HEK293 (cell line): Measurements from ENCODE around the gene MTX1.

Experiments
- CTCF ChIA-PET: fragments of 350-600 bp; formaldehyde crosslinking; extraction: SDS; loops from one replicate; lab custom pipeline; 2021; ENCODE audit warnings: antibody characterized with exemption; lab: Yijun Ruan, JAX
- POLR2A ChIA-PET: fragments of 300-600 bp; formaldehyde crosslinking; extraction: SDS; loops from one replicate; lab custom pipeline; 2020; ENCODE audit warnings: antibody characterized with exemption, inconsistent platforms; lab: Yijun Ruan, JAX
- H3K27ac ChIP-seq: fragments of 200-500 bp; sonication (Bioruptor generic); 2 replicates; pipeline ENCODE4 v1.5.1; 2014; ENCODE audit warnings: low read depth, low read length, control low read depth, inconsistent platforms; ENCODE audit errors: extremely low read depth
- H3K36me3 ChIP-seq, 2 experiments: fragments of 200-500 bp in 1 of 2; sonication (Bioruptor generic) in 1 of 2; 1 replicate in 1 of 2; 2 replicates in 1 of 2; pipeline ENCODE4 v1.5.1; 2014 to 2017; ENCODE audit warnings: inconsistent platforms in 2 of 2, low read length in 2 of 2; ENCODE audit not compliant: control insufficient read depth in 2 of 2, insufficient read depth in 1 of 2
- H3K4me1 ChIP-seq: fragments of 200-500 bp; sonication (Bioruptor generic); 2 replicates; pipeline ENCODE4 v1.5.1; 2014; ENCODE audit warnings: mild to moderate bottlenecking, low read length, inconsistent platforms; ENCODE audit not compliant: control insufficient read depth, insufficient read depth
- H3K4me3 ChIP-seq: 2 replicates; pipeline ENCODE4 v1.5.1; 2011; ENCODE audit warnings: low read depth, mild to moderate bottlenecking, control low read depth, low read length, moderate library complexity
- H3K9me3 ChIP-seq: fragments of 200-500 bp; sonication (Bioruptor generic); 2 replicates; pipeline ENCODE4 v1.5.1; 2014; ENCODE audit warnings: low read depth, low read length, inconsistent platforms; ENCODE audit not compliant: control insufficient read depth, insufficient read depth
- EGR2 ChIP-seq: fragments of 450-650 bp; formaldehyde crosslinking; IDR thresholded peaks from 2 replicates; pipeline ENCODE4 v1.5.1; 2016; ENCODE audit warnings: low read depth, missing biosample characterization, missing genetic modification characterization
- KLF8 ChIP-seq: fragments of 450-650 bp; formaldehyde crosslinking; IDR thresholded peaks from 2 replicates; pipeline ENCODE4 v1.5.1; 2016; ENCODE audit warnings: missing biosample characterization, missing genetic modification characterization
- MEIS1 ChIP-seq: sonication (generic); formaldehyde crosslinking; IDR thresholded peaks from 2 replicates; pipeline ENCODE4 v1.8.1; 2022; ENCODE audit warnings: missing genetic modification reagents, mild to moderate bottlenecking, borderline replicate concordance
- SCRT1 ChIP-seq: fragments of 450-650 bp; formaldehyde crosslinking; IDR thresholded peaks from 2 replicates; pipeline ENCODE4 v1.5.1; 2016; ENCODE audit warnings: missing biosample characterization, missing genetic modification characterization, borderline replicate concordance
- SETDB1 ChIP-seq: IDR thresholded peaks from one replicate; pipeline ENCODE4 v1.6.1; 2017; ENCODE audit warnings: mild to moderate bottlenecking, low read length, moderate library complexity, mixed read lengths; ENCODE audit not compliant: insufficient read length
- WT1 ChIP-seq: fragments of 450-650 bp; formaldehyde crosslinking; IDR thresholded peaks from 2 replicates; pipeline ENCODE4 v1.5.1; 2016; ENCODE audit warnings: missing biosample characterization, missing genetic modification characterization
- ZBTB21 ChIP-seq: fragments of 450-650 bp; formaldehyde crosslinking; IDR thresholded peaks from 2 replicates; pipeline ENCODE4 v1.5.1; 2017; ENCODE audit warnings: missing biosample characterization, missing genetic modification characterization
- ZBTB49 ChIP-seq: fragments of 450-650 bp; formaldehyde crosslinking; IDR thresholded peaks from 2 replicates; pipeline ENCODE4 v1.5.1; 2016; ENCODE audit warnings: missing biosample characterization, missing genetic modification characterization, low read depth
- ZNF140 ChIP-seq: fragments of 450-650 bp; formaldehyde crosslinking; IDR thresholded peaks from 2 replicates; pipeline ENCODE4 v1.5.1; 2016; ENCODE audit warnings: missing biosample characterization, missing genetic modification characterization
- ZNF18 ChIP-seq: fragments of 450-650 bp; formaldehyde crosslinking; IDR thresholded peaks from 2 replicates; pipeline ENCODE4 v1.5.1; 2016; ENCODE audit warnings: missing biosample characterization, missing genetic modification characterization
- ZNF184 ChIP-seq: fragments of 450-650 bp; IDR thresholded peaks from 2 replicates; pipeline ENCODE4 v1.5.1; 2018; ENCODE audit warnings: missing biosample characterization, mild to moderate bottlenecking, missing genetic modification characterization
- ZNF239 ChIP-seq: fragments of 450-650 bp; formaldehyde crosslinking; IDR thresholded peaks from 2 replicates; pipeline ENCODE4 v1.5.1; 2016; ENCODE audit warnings: missing biosample characterization, missing genetic modification characterization
- ZNF292 ChIP-seq: fragments of 450-650 bp; formaldehyde crosslinking; IDR thresholded peaks from 2 replicates; pipeline ENCODE4 v1.5.1; 2016; ENCODE audit warnings: low read depth, missing biosample characterization, missing genetic modification characterization, borderline replicate concordance
- ZNF354C ChIP-seq: fragments of 450-650 bp; formaldehyde crosslinking; IDR thresholded peaks from 2 replicates; pipeline ENCODE4 v1.5.1; 2016; ENCODE audit warnings: missing biosample characterization, missing genetic modification characterization, low read depth, borderline replicate concordance
- ZNF391 ChIP-seq: fragments of 450-650 bp; formaldehyde crosslinking; IDR thresholded peaks from 2 replicates; pipeline ENCODE4 v1.5.1; 2016; ENCODE audit warnings: low read depth, missing biosample characterization, missing genetic modification characterization, borderline replicate concordance
- ZNF404 ChIP-seq: fragments of 450-650 bp; formaldehyde crosslinking; IDR thresholded peaks from 2 replicates; pipeline ENCODE4 v1.5.1; 2017; ENCODE audit warnings: missing biosample characterization, missing genetic modification characterization
- ZNF555 ChIP-seq: fragments of 450-650 bp; formaldehyde crosslinking; conservative IDR thresholded peaks from 2 replicates; pipeline ENCODE4 v1.5.1; 2017; ENCODE audit warnings: missing biosample characterization, mild to moderate bottlenecking, missing genetic modification characterization, inconsistent platforms
- ZNF600 ChIP-seq: fragments of 450-650 bp; formaldehyde crosslinking; IDR thresholded peaks from 2 replicates; pipeline ENCODE4 v1.5.1; 2016; ENCODE audit warnings: missing biosample characterization, missing genetic modification characterization
- ZNF623 ChIP-seq: fragments of 450-650 bp; formaldehyde crosslinking; IDR thresholded peaks from 2 replicates; pipeline ENCODE4 v1.5.1; 2016; ENCODE audit warnings: missing biosample characterization, missing genetic modification characterization
- ZNF654 ChIP-seq: fragments of 450-650 bp; formaldehyde crosslinking; IDR thresholded peaks from 2 replicates; pipeline ENCODE4 v1.5.1; 2016; ENCODE audit warnings: low read depth, missing biosample characterization, missing genetic modification characterization
- ZNF677 ChIP-seq: fragments of 450-650 bp; IDR thresholded peaks from 2 replicates; pipeline ENCODE4 v1.5.0; 2018; ENCODE audit warnings: missing biosample characterization, mild to moderate bottlenecking, missing genetic modification characterization, moderate library complexity
- ZNF701 ChIP-seq: fragments of 450-650 bp; formaldehyde crosslinking; IDR thresholded peaks from 2 replicates; pipeline ENCODE4 v1.5.1; 2016; ENCODE audit warnings: missing biosample characterization, missing genetic modification characterization
- ZNF777 ChIP-seq: fragments of 450-650 bp; formaldehyde crosslinking; IDR thresholded peaks from 2 replicates; pipeline ENCODE4 v1.5.1; 2017; ENCODE audit warnings: missing biosample characterization, missing genetic modification characterization, borderline replicate concordance
- ZNF791 ChIP-seq: fragments of 450-650 bp; formaldehyde crosslinking; IDR thresholded peaks from 2 replicates; pipeline ENCODE4 v1.5.1; 2016; ENCODE audit warnings: missing biosample characterization, missing genetic modification characterization
- ZNF837 ChIP-seq: fragments of 450-650 bp; formaldehyde crosslinking; IDR thresholded peaks from 2 replicates; pipeline ENCODE4 v1.5.1; 2016; ENCODE audit warnings: missing biosample characterization, missing genetic modification characterization
- ZNF843 ChIP-seq: fragments of 450-650 bp; formaldehyde crosslinking; IDR thresholded peaks from 2 replicates; pipeline ENCODE4 v1.5.1; 2016; ENCODE audit warnings: missing biosample characterization, missing genetic modification characterization
- ZSCAN4 ChIP-seq: fragments of 450-650 bp; formaldehyde crosslinking; IDR thresholded peaks from 2 replicates; pipeline ENCODE4 v1.5.1; 2017; ENCODE audit warnings: missing biosample characterization, missing genetic modification characterization
- TF ChIP-seq, protein P1 (sequence below): fragments of 450-650 bp; formaldehyde crosslinking; IDR thresholded peaks from 2 replicates; pipeline ENCODE4 v1.5.1; 2017; ENCODE audit warnings: missing biosample characterization, mild to moderate bottlenecking, missing genetic modification characterization, moderate library complexity
- TF ChIP-seq, protein P2 (sequence below): fragments of 450-650 bp; formaldehyde crosslinking; IDR thresholded peaks from 2 replicates; pipeline ENCODE4 v1.5.1; 2016; ENCODE audit warnings: missing biosample characterization, missing genetic modification characterization

The MTX1 gene

GRCh38 chr1:155236451-155236850, 28.0 kb downstream of the MTX1 start (continued):
- TF ChIP-seq ZNF18 (tag by site-specific recombination) (no peak), ZNF292 (no peak)

DNA sequence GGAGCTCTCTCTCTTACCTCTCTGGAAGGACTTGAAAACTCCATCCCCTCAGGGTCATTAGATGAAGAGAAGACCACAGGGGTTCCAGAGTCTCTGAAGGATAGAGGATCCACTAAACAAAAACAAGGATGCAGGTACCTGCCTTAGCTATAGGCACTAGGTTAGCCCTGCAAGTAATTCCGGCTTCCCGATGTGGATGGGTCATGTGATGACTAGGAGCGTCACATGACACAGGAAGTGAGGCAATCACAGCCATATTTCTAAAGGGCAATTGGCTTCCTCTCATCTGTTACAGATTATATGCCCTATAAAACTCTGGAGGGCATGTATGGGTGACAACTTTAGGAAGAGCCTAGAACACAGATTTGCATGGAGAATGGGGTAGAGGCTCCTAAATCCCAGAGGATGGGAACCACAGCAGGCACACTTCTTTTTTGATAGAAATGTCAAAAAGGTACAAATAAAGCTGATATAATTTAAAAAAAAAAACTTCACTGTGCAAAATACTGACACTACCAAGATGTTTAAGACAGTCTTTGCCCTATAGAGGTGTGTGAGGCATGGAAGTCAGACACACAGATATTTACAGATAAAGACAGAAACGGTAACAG, 32.7 kb downstream of the MTX1 start:
- CTCF ChIA-PET, result interaction anchor here (1.2 to 2.1 kb wide), 4 partner anchors 9 to 34 kb away, joined by 4 to 15 read pairs (median 5); no protein-coding TSS in a partner anchor
- POLR2A ChIA-PET, result interaction anchor here (0.6 to 1.6 kb wide), 7 partner anchors 14 to 82 kb away, joined by 3 to 6 read pairs (median 3); partner anchors contain the start of genes CLK2 and KRTCAP2
- peak overlapping the region; percentile 41 for H3K4me3 ChIP-seq
- no peak for TF ChIP-seq ZNF677 (tag by site-specific recombination)
- TF ChIP-seq ZBTB49, result no peak
- TF ChIP-seq ZNF843, result peak; percentile 39; the same call in 1 of the 2 replicates
- no peak for TF ChIP-seq ZSCAN4 (tag by site-specific recombination)
- no peak for TF ChIP-seq ZNF701 (tag by site-specific recombination)
- TF ChIP-seq, protein P1, sequence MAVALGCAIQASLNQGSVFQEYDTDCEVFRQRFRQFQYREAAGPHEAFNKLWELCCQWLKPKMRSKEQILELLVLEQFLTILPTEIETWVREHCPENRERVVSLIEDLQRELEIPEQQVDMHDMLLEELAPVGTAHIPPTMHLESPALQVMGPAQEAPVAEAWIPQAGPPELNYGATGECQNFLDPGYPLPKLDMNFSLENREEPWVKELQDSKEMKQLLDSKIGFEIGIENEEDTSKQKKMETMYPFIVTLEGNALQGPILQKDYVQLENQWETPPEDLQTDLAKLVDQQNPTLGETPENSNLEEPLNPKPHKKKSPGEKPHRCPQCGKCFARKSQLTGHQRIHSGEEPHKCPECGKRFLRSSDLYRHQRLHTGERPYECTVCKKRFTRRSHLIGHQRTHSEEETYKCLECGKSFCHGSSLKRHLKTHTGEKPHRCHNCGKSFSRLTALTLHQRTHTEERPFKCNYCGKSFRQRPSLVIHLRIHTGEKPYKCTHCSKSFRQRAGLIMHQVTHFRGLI (tag by site-specific recombination), result peak; percentile 48; the same call in 1 of the 2 replicates
- no peak for TF ChIP-seq ZNF777 (tag by site-specific recombination)
- no peak for TF ChIP-seq MEIS1 (CRISPR knock-in tag)
- no peak for TF ChIP-seq ZNF837 (tag by site-specific recombination)
- TF ChIP-seq SETDB1, result no peak
- no peak for TF ChIP-seq ZNF354C (tag by site-specific recombination)
- TF ChIP-seq ZNF791, result no peak
- TF ChIP-seq, protein P2, sequence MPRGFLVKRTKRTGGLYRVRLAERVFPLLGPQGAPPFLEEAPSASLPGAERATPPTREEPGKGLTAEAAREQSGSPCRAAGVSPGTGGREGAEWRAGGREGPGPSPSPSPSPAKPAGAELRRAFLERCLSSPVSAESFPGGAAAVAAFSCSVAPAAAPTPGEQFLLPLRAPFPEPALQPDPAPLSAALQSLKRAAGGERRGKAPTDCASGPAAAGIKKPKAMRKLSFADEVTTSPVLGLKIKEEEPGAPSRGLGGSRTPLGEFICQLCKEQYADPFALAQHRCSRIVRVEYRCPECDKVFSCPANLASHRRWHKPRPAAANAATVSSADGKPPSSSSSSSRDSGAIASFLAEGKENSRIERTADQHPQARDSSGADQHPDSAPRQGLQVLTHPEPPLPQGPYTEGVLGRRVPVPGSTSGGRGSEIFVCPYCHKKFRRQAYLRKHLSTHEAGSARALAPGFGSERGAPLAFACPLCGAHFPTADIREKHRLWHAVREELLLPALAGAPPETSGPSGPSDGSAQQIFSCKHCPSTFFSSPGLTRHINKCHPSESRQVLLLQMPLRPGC, result peak; percentile 60; the same call in 1 of the 2 replicates
- TF ChIP-seq EGR2 (tag by site-specific recombination), result no peak
- TF ChIP-seq ZNF391 (tag by site-specific recombination), result no peak
- no peak for TF ChIP-seq ZNF239
- TF ChIP-seq ZNF140 (tag by site-specific recombination), result no peak
- 0 out of 2 replicates have a peak, but pooled peaks have one; percentile 16 for TF ChIP-seq ZBTB21
- TF ChIP-seq ZNF600, result peak; percentile 59
- TF ChIP-seq KLF8 (tag by site-specific recombination), result peak; percentile 71
- 0 out of 2 replicates have a peak, but pooled peaks have one; percentile 52 for TF ChIP-seq ZNF184
- no peak for TF ChIP-seq ZNF623 (tag by site-specific recombination)
- no peak for TF ChIP-seq SCRT1
- TF ChIP-seq ZNF404, result no peak
- no peak for TF ChIP-seq ZNF654 (tag by site-specific recombination)
- peak; percentile 17; the same call in 1 of the 2 replicates for TF ChIP-seq WT1 (tag by site-specific recombination)
- TF ChIP-seq ZNF555 (tag by site-specific recombination), result no peak

More for the DNA sequence above, 32.7 kb downstream of the MTX1 start:
- Histone ChIP-seq H3K4me1 (peaks cover 5% of the 10 kb centered on the region; the same call in 1 of the 2 replicates), H3K9me3 (no peaks in the 10 kb centered on the region), H3K27ac (no peak overlapping the region), H3K36me3 (peaks cover 0 to 31% of the 10 kb centered on the region in 2 experiments; a peak in 2 of 3 replicates)
